OCI-LY7 (cell line): ENCODE measurements around the gene PEX5L.

Experiments used
- CTCF ChIP-seq: fragments of 200-600 bp; sonication (generic); conservative IDR thresholded peaks from 2 replicates; pipeline ENCODE4 v1.5.1; 2014; ENCODE audit warnings: mild to moderate bottlenecking, antibody characterized with exemption, low read length, moderate library complexity, mixed read lengths
- EZH2phosphoT487 ChIP-seq: fragments of 200-600 bp; sonication (generic); IDR thresholded peaks from 2 replicates; pipeline ENCODE4 v1.6.1; 2018; ENCODE audit warnings: low read depth, borderline replicate concordance, mild to moderate bottlenecking, mixed run types, antibody characterized with exemption, low read length, moderate library complexity, mixed read lengths

GRCh38 chr3:179871782-179872181 is 165.0 kb downstream of the PEX5L start:
- TF ChIP-seq CTCF (no peak), EZH2phosphoT487 (no peak)
